Measurements from ENCODE around the gene TSHZ3.

Gene TSHZ3

GRCh38 chr19:31231237-31231636 lies 118.0 kb downstream of the TSHZ3 start:
- no peak for DNase-seq (ENCODE audit: low read depth)

GRCh38 chr19:31226151-31226935 lies 122.9 kb downstream of the TSHZ3 start:
- no peak for DNase-seq (ENCODE audit: low read depth)

Measured in activated T-helper 9 cell treated with anti-CD3 and anti-CD28 coated beads, Interleukin-2, amount 50 U/mL, for 16 hours (primary cell).